ENCODE measurements around the gene DNASE2.
"Not testable (repeated sequence)": the region's sequence is repeated elsewhere in the genome, so short reads cannot be mapped to it uniquely, and the experiment has no call there.

The DNASE2 gene

DNA sequence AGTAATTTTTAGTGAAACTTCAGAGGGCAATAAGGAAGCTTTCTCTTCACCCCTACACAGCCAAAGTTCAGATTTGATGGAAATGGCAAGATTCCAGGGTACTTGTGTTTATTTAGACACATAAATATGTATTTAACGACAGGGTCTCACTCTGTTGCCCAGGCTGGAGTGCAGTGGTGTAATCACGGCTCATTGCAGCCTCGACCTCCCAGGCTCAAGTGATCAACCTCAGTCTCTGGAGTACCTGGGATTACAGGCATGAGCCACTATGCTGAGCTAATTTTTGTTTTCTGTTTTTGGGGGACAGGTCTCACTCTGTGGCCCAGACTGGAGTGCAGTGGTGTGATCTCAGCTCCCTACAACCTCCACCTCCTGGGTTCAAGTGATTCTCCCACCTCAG, 39.8 kb upstream of the DNASE2 start:
- peaks cover 31% of the 10 kb centered on the region for H3K36me3 ChIP-seq (replicated peaks; ENCODE audit: low read depth, low read length)
- no peak overlapping the region for H3K9ac ChIP-seq (ENCODE audit: low read length)
- no peaks in the 10 kb centered on the region for H3K27me3 ChIP-seq (ENCODE audit: low read depth, low read length)
- no peaks in the 10 kb centered on the region for H3K9me3 ChIP-seq (ENCODE audit: insufficient read depth, low read length)
- TF ChIP-seq, protein P1, sequence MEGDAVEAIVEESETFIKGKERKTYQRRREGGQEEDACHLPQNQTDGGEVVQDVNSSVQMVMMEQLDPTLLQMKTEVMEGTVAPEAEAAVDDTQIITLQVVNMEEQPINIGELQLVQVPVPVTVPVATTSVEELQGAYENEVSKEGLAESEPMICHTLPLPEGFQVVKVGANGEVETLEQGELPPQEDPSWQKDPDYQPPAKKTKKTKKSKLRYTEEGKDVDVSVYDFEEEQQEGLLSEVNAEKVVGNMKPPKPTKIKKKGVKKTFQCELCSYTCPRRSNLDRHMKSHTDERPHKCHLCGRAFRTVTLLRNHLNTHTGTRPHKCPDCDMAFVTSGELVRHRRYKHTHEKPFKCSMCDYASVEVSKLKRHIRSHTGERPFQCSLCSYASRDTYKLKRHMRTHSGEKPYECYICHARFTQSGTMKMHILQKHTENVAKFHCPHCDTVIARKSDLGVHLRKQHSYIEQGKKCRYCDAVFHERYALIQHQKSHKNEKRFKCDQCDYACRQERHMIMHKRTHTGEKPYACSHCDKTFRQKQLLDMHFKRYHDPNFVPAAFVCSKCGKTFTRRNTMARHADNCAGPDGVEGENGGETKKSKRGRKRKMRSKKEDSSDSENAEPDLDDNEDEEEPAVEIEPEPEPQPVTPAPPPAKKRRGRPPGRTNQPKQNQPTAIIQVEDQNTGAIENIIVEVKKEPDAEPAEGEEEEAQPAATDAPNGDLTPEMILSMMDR (IDR thresholded peaks at IDR 0.05; ENCODE audit: low read depth, low read length) = no peak
- TF ChIP-seq EZH2phosphoT487 (IDR thresholded peaks at IDR 0.05; ENCODE audit: low read depth) = no peak
- H4K20me1 ChIP-seq (ENCODE audit: insufficient read depth, low read length) = no peaks in the 10 kb centered on the region
- no peak overlapping the region for H3K4me2 ChIP-seq (ENCODE audit: low read length)
- peaks cover 9% of the 10 kb centered on the region for H3K4me1 ChIP-seq (ENCODE audit: low read length)
- no peaks in the 10 kb centered on the region for H3K79me2 ChIP-seq (ENCODE audit: low read length)
- H2AFZ ChIP-seq (ENCODE audit: low read depth, low read length) = no peak overlapping the region
- H3K4me3 ChIP-seq (ENCODE audit: low read length) = no peak overlapping the region
- no peak overlapping the region for H3K27ac ChIP-seq (ENCODE audit: low read length)

DNA sequence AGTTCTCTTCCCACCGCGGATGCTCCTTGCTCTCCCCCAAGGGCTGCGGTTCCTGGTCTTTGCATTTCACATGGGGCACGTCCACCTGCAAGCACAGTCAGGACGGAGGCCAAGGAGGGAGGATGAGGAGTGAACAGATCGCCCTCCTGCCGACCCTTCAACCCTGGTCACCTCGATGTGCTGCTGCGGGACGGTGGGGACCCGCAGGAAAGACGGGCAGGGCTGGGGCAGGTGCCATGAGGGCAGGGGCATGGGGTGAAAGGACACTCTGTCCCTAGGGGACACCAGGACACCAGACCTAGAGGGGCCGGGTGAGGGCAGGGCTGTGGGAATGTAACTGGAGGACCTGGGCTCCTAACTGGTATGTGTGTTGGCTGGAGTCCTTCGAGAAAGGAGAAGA, 37.0 kb upstream of the DNASE2 start:
- no peak overlapping the region for H3K9ac ChIP-seq (ENCODE audit: low read length)
- peaks cover 14% of the 10 kb centered on the region for H3K36me3 ChIP-seq (replicated peaks; ENCODE audit: low read depth, low read length)
- H4K20me1 ChIP-seq (ENCODE audit: insufficient read depth, low read length) = no peaks in the 10 kb centered on the region
- no peak overlapping the region for H2AFZ ChIP-seq (ENCODE audit: low read depth, low read length)
- no peak overlapping the region for H3K4me3 ChIP-seq (ENCODE audit: low read length)
- H3K27ac ChIP-seq (ENCODE audit: low read length) = no peak overlapping the region
- no peaks in the 10 kb centered on the region for H3K79me2 ChIP-seq (ENCODE audit: low read length)
- no peaks in the 10 kb centered on the region for H3K9me3 ChIP-seq (ENCODE audit: insufficient read depth, low read length)
- no peaks in the 10 kb centered on the region for H3K27me3 ChIP-seq (ENCODE audit: low read depth, low read length)
- TF ChIP-seq EZH2phosphoT487 (IDR thresholded peaks at IDR 0.05; ENCODE audit: low read depth) = no peak
- TF ChIP-seq, protein P1 (IDR thresholded peaks at IDR 0.05; ENCODE audit: low read depth, low read length) = no peak
- no peak overlapping the region for H3K4me2 ChIP-seq (ENCODE audit: low read length)
- H3K4me1 ChIP-seq (ENCODE audit: low read length) = peaks cover 14% of the 10 kb centered on the region

DNA sequence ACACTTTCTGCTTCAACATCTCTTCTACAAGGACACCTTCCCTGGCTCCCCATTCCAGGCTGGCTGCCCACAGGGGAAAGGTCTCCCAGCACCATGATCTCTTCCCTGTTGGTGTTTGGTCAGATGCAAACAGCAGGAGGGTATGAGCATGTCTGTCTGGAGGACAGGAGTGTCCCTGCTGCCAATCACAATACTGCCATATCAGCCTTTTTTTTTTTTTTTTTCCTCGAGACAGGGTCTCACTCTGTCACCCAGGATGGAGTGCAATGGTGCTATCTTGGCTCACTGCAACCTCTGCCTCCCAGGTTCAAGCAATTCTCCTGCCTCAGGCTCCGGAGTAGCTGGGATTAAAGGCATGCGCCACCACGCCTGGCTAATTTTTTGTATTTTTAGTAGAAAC, 34.6 kb upstream of the DNASE2 start:
- not testable (repeated sequence) for H3K79me2 ChIP-seq (ENCODE audit: low read length); H2AFZ ChIP-seq (ENCODE audit: low read depth, low read length); H3K4me2 ChIP-seq (ENCODE audit: low read length); H3K27ac ChIP-seq (ENCODE audit: low read length); H3K27me3 ChIP-seq (ENCODE audit: low read depth, low read length); H3K9me3 ChIP-seq (ENCODE audit: insufficient read depth, low read length); H4K20me1 ChIP-seq (ENCODE audit: insufficient read depth, low read length); H3K36me3 ChIP-seq (replicated peaks; ENCODE audit: low read depth, low read length); H3K9ac ChIP-seq (ENCODE audit: low read length); H3K4me3 ChIP-seq (ENCODE audit: low read length)
- peaks cover 14% of the 10 kb centered on the region for H3K4me1 ChIP-seq (ENCODE audit: low read length)

DNA sequence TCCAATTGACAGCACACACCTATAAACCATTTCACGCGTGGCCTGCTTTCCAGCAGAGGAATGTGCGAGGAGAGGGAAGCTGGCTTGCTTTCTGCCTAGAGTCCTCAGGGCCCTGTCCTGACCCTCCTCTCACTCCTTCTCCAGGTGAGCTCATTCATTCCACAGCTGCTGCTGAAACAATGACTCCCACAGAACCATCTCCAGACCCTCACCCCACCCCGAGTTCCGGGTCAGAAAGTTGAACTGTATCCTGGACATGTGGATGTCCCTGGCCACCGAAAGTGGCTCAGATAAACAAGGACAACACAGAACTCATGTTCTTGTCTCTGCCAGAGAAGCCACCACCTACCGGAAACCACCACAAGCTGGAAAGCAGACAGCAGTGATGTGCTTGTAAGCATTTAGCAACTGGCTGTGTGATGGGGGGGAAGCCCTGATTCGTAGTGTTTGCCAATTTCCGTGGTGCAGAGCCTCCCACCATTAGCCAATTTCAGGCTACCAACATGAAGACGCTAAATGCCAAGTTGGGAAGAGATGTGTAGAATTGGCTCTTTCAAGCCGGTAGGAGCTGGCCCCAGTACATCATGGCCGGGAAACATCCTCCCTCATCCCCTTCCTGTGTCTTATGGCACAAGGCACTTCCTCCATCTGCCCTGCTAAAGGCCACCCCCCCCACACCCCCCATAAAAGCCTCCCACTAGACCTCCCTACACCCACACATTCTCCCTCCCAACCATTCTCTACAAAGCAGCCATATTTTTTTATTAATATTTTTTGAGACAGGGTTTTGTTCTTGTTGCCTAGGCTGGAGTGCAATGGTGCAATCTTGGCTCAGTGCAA, 32.8 kb upstream of the DNASE2 start:
- H3K79me2 ChIP-seq (ENCODE audit: low read length) = no peaks in the 10 kb centered on the region
- H4K20me1 ChIP-seq (ENCODE audit: insufficient read depth, low read length) = no peaks in the 10 kb centered on the region
- H2AFZ ChIP-seq (ENCODE audit: low read depth, low read length) = no peak overlapping the region
- no peak overlapping the region for H3K9ac ChIP-seq (ENCODE audit: low read length)
- H3K4me2 ChIP-seq (ENCODE audit: low read length) = no peak overlapping the region
- no peaks in the 10 kb centered on the region for H3K36me3 ChIP-seq (replicated peaks; ENCODE audit: low read depth, low read length)
- H3K27me3 ChIP-seq (ENCODE audit: low read depth, low read length) = no peaks in the 10 kb centered on the region
- H3K9me3 ChIP-seq (ENCODE audit: insufficient read depth, low read length) = no peaks in the 10 kb centered on the region
- no peak overlapping the region for H3K27ac ChIP-seq (ENCODE audit: low read length)
- H3K4me1 ChIP-seq (ENCODE audit: low read length) = peaks cover 12% of the 10 kb centered on the region
- no peak overlapping the region for H3K4me3 ChIP-seq (ENCODE audit: low read length)
- TF ChIP-seq EZH2phosphoT487 (IDR thresholded peaks at IDR 0.05; ENCODE audit: low read depth) = no peak
- TF ChIP-seq, protein P1 (IDR thresholded peaks at IDR 0.05; ENCODE audit: low read depth, low read length) = no peak

Measured in OCI-LY3 (cell line).